K562 (cell line): ENCODE data around the gene NEUROG3. TPM values are rescaled to one million over a fixed set of nuclear protein-coding genes. Genes with fewer than 3 reads are reported as not detected.

Source experiments
- ATAC-seq: fragments of 200-7000 bp; cut with Tn5 transposase; 3 replicates; pipeline ENCODE4 v1.9.1; 2020; ENCODE audit warnings: moderate library complexity
- BruUV-seq: library from RNA; stranded (reverse); fragments of 400-500 nt; replicated peaks from 2 replicates; lab custom pipeline; 2021; lab: Mats Ljungman, UMichigan
- CTCF ChIA-PET: fragments of 300-600 bp; formaldehyde crosslinking; extraction: SDS; loops from one replicate; lab custom pipeline; 2021; ENCODE audit warnings: low intra/inter-chr PET ratio; lab: Yijun Ruan, JAX
- POLR2A ChIA-PET: fragments of 300-600, 350-650 bp; sonication (Branson Sonifier 250); formaldehyde crosslinking; extraction: SDS; loops from one replicate; lab custom pipeline; 2021; ENCODE audit warnings: antibody characterized with exemption, inconsistent platforms; lab: Yijun Ruan, JAX
- DNase-seq, 4 experiments: peaks; one replicate each; pipeline versions ENCODE4 v3.0.0 to v3.0.0-alpha.2; 2011 to 2018; ENCODE audit warnings: low spot score in 3 of 4, mixed read lengths in 3 of 4; ENCODE audit errors: extremely low read depth in 1 of 4
- FAIRE-seq: peaks from 2 replicates; lab custom pipeline; 2011; peaks lifted over from hg19 to GRCh38; lab: Jason Lieb, UNC
- H2AFZ ChIP-seq: 2 replicates; pipeline ENCODE4 v1.6.0; 2011; ENCODE audit warnings: low read depth, low read length, control low read depth, inconsistent platforms
- H3K27ac ChIP-seq: fragments of 200-600 bp; 3 replicates; pipeline ENCODE4 v1.8.0; 2011; ENCODE audit warnings: low read depth, mild to moderate bottlenecking, control low read depth, inconsistent platforms, low read length, moderate library complexity, mixed read lengths; ENCODE audit errors: extremely low read depth
- H3K27me3 ChIP-seq, 2 experiments: fragments of 300-600 bp in 1 of 2; 2 replicates in 1 of 2; 3 replicates in 1 of 2; pipeline versions ENCODE4 v1.6.0 to v1.8.0; 2011; ENCODE audit warnings: inconsistent platforms in 2 of 2, low read length in 2 of 2, mild to moderate bottlenecking in 1 of 2, mixed read lengths in 1 of 2, moderate library complexity in 1 of 2; ENCODE audit not compliant: control insufficient read depth in 2 of 2, insufficient read depth in 2 of 2
- H3K36me3 ChIP-seq: fragments of 300-600 bp; 3 replicates; pipeline ENCODE4 v1.8.0; 2011; ENCODE audit warnings: mild to moderate bottlenecking, low read length, inconsistent platforms; ENCODE audit not compliant: control insufficient read depth, insufficient read depth
- H3K4me1 ChIP-seq, 2 experiments: fragments of 200-600 bp in 1 of 2; replicated peaks in 1 of 2; 2 replicates in 1 of 2; 3 replicates in 1 of 2; pipeline versions ENCODE4 v1.5.1 to v1.8.0; 2011; ENCODE audit warnings: inconsistent platforms in 2 of 2, low read length in 2 of 2, mild to moderate bottlenecking in 1 of 2, mixed read lengths in 1 of 2, moderate library complexity in 1 of 2; ENCODE audit not compliant: control insufficient read depth in 2 of 2, insufficient read depth in 2 of 2
- H3K4me2 ChIP-seq: 2 replicates; pipeline ENCODE4 v1.6.1; 2011; ENCODE audit warnings: low read length, control low read depth, inconsistent platforms, mixed read lengths; ENCODE audit not compliant: insufficient read depth
- H3K4me3 ChIP-seq: fragments of 200-600 bp; sonication (generic), shearing (Covaris generic); 2 replicates; pipeline ENCODE4 v1.5.1; 2016; ENCODE audit warnings: control low read depth, inconsistent platforms
- H3K79me2 ChIP-seq: fragments of 200-600 bp; 3 replicates; pipeline ENCODE4 v1.8.0; 2011; ENCODE audit warnings: low read length, inconsistent platforms; ENCODE audit not compliant: control insufficient read depth, insufficient read depth
- H3K9ac ChIP-seq, 2 experiments: 2 replicates each; pipeline versions ENCODE4 v1.6.0 to v1.6.1; 2011; ENCODE audit warnings: low read depth in 2 of 2, low read length in 2 of 2, control low read depth in 1 of 2, inconsistent platforms in 1 of 2, mild to moderate bottlenecking in 1 of 2, mixed read lengths in 1 of 2; ENCODE audit not compliant: insufficient read depth in 1 of 2
- H3K9me1 ChIP-seq: one replicate; pipeline ENCODE4 v1.6.0; 2011; ENCODE audit warnings: inconsistent platforms, mild to moderate bottlenecking, low read length, moderate library complexity; ENCODE audit not compliant: control insufficient read depth, insufficient read depth
- H3K9me3 ChIP-seq: replicated peaks from 2 replicates; pipeline ENCODE4 v1.5.1; 2011; ENCODE audit warnings: low read depth, low read length, inconsistent platforms; ENCODE audit not compliant: control insufficient read depth, insufficient read depth
- H4K20me1 ChIP-seq: replicated peaks from 2 replicates; pipeline ENCODE4 v1.6.1; 2011; ENCODE audit warnings: low read length, inconsistent platforms, mixed read lengths; ENCODE audit not compliant: control insufficient read depth, insufficient read depth
- GMEB1 ChIP-seq: fragments of 250-450 bp; sonication (Bioruptor Pico); IDR thresholded peaks from 2 replicates; pipeline ENCODE4 v1.4.0; 2020; ENCODE audit warnings: mild to moderate bottlenecking
- GTF2F1 ChIP-seq: IDR thresholded peaks from 2 replicates; pipeline ENCODE4 v1.6.1; 2011; ENCODE audit warnings: low read depth, low read length, improper control_type of control experiment
- HDAC2 ChIP-seq: fragments of 450-650 bp; IDR thresholded peaks from 2 replicates; pipeline ENCODE4 v1.6.1; 2016; ENCODE audit warnings: mild to moderate bottlenecking
- HMBOX1 ChIP-seq: sonication (generic); IDR thresholded peaks from 2 replicates; pipeline ENCODE4 v1.6.1; 2016
- KLF6 ChIP-seq: fragments of 250-450 bp; sonication (Bioruptor Pico); IDR thresholded peaks from 2 replicates; pipeline ENCODE4 v1.4.0; 2020; ENCODE audit warnings: mild to moderate bottlenecking, moderate library complexity, borderline replicate concordance
- MTA3 ChIP-seq: fragments of 450-650 bp; formaldehyde crosslinking; IDR thresholded peaks from 2 replicates; pipeline ENCODE4 v1.6.1; 2017; ENCODE audit warnings: mild to moderate bottlenecking, borderline replicate concordance
- NCOA2 ChIP-seq, 2 experiments: fragments of 450-650 bp; IDR thresholded peaks; 2 replicates each; pipeline ENCODE4 v1.6.1; 2018; ENCODE audit warnings: mild to moderate bottlenecking in 2 of 2, moderate library complexity in 1 of 2; ENCODE audit not compliant: partially characterized antibody in 2 of 2
- NONO ChIP-seq, 2 experiments: fragments of 200-400 bp in 1 of 2; fragments of 450-650 bp in 1 of 2; formaldehyde crosslinking in 1 of 2; IDR thresholded peaks; 2 replicates each; pipeline ENCODE4 v1.6.1; 2017; ENCODE audit warnings: low read depth in 2 of 2, mild to moderate bottlenecking in 2 of 2, moderate library complexity in 2 of 2, low read length in 1 of 2
- PML ChIP-seq: IDR thresholded peaks from 2 replicates; pipeline ENCODE4 v1.6.1; 2012; ENCODE audit warnings: low read length, inconsistent platforms
- SIRT6 ChIP-seq: IDR thresholded peaks from one replicate; pipeline ENCODE4 v1.6.1; 2012; ENCODE audit warnings: low read depth, mild to moderate bottlenecking, control low read depth, inconsistent platforms, low read length, moderate library complexity
- TAF15 ChIP-seq: fragments of 200-400 bp; formaldehyde crosslinking; IDR thresholded peaks from 2 replicates; pipeline ENCODE4 v1.6.1; 2017; ENCODE audit warnings: mild to moderate bottlenecking, low read depth, low read length, moderate library complexity
- TCF15 ChIP-seq: fragments of 250-450 bp; sonication (Bioruptor Pico); IDR thresholded peaks from 2 replicates; pipeline ENCODE4 v1.8.0; 2022; ENCODE audit warnings: moderate library complexity, mild to moderate bottlenecking, inconsistent platforms
- TEAD1 ChIP-seq, 2 experiments: fragments of 450-650 bp in 1 of 2; sonication (generic) in 1 of 2; formaldehyde crosslinking; IDR thresholded peaks; 2 replicates each; pipeline versions ENCODE4 v1.4.0 to v1.8.0; 2020 to 2022; ENCODE audit warnings: mild to moderate bottlenecking in 2 of 2, missing genetic modification reagents in 1 of 2
- USF2 ChIP-seq: sonication (generic); formaldehyde crosslinking; IDR thresholded peaks from 2 replicates; pipeline ENCODE4 v1.5.0; 2020; ENCODE audit warnings: missing genetic modification reagents
- ZKSCAN3 ChIP-seq: fragments of 250-450 bp; sonication (Bioruptor Pico); IDR thresholded peaks from 2 replicates; pipeline ENCODE4 v1.4.0; 2020
- ZNF592 ChIP-seq: fragments of 450-650 bp; IDR thresholded peaks from 2 replicates; pipeline ENCODE4 v1.6.1; 2017; ENCODE audit warnings: antibody characterized with exemption, mild to moderate bottlenecking
- WGBS: fragments of 100-300 bp; shearing (Covaris generic); methylation state at CpG from one replicate; pipeline ENCODE4 v1.1.6; 2016; ENCODE audit warnings: low coverage, mixed read lengths; ENCODE audit not compliant: insufficient coverage; ENCODE audit errors: missing lambda C conversion rate; 5-methylcytosine and 5-hydroxymethylcytosine counted together
- in situ Hi-C: fragments of 300-500 bp; cut with MboI; formaldehyde crosslinking; loops from 4 replicates; pipeline ENCODE4 v1.15.0; 2018; ENCODE audit warnings: inconsistent platforms, mixed read lengths
- intact Hi-C: fragments of 100-400 bp; cut with micrococcal nuclease; formaldehyde crosslinking; loops from 2 replicates; pipeline ENCODE4 v1.14.2; 2022
- polyA plus RNA-seq, 8 experiments: library from polyadenylated mRNA; depleted of rRNA in 4 of 8; stranded (reverse) in 5 of 8; unstranded in 3 of 8; fragments of >200 nt; fragmentation: Nextera tagmentation in 2 of 8; fragmentation: Illumina TruSeq in 1 of 8; extraction: Ambion mirVana in 2 of 8; extraction: Trizol in 1 of 8; gene quantifications; 2 replicates each; pipeline versions ENCODE4 v1.2.1 to v1.2.3, GENCODE V29; 2011 to 2014; ENCODE audit warnings: inconsistent platforms in 1 of 8, missing spikeins in 1 of 8
- total RNA-seq, 7 experiments: library from RNA; depleted of rRNA in 6 of 7; stranded (reverse); fragments of >200 nt in 6 of 7; fragmentation: Illumina TruSeq in 2 of 7; extraction: Trizol in 2 of 7; gene quantifications; 2 replicates each; pipeline versions ENCODE4 v1.2.1 to v1.2.3, GENCODE V29; 2011 to 2021; ENCODE audit warnings: low replicate concordance in 1 of 7

The NEUROG3 gene
- total and polyA plus RNA-seq, 9 of the 15 experiments (the other 6 are each of a cell fraction or from before 2014, with no cell fraction given): not detected

GRCh38 chr10:69538461-69538860 lies 34.8 kb downstream of the NEUROG3 start:
- H4K20me1 ChIP-seq: no peaks in the 10 kb centered on the region
- H3K4me2 ChIP-seq: no peak overlapping the region
- CTCF ChIA-PET: no interaction called here
- no peak overlapping the region for H3K4me3 ChIP-seq
- no TSS peak for BruUV-seq
- no peak for FAIRE-seq
- no peak for DNase-seq
- H3K27me3 ChIP-seq: no peaks in the 10 kb centered on the region
- intact Hi-C loops: no loop called here
- no peak overlapping the region for H2AFZ ChIP-seq
- no peaks in the 10 kb centered on the region for H3K79me2 ChIP-seq
- H3K9me1 ChIP-seq: no peaks in the 10 kb centered on the region
- no peak overlapping the region for H3K27ac ChIP-seq
- H3K9ac ChIP-seq: no peak overlapping the region
- no peaks in the 10 kb centered on the region; the same call in 1 of the 2 replicates for H3K9me3 ChIP-seq
- no peaks in the 10 kb centered on the region for H3K4me1 ChIP-seq
- no peaks in the 10 kb centered on the region for H3K36me3 ChIP-seq
- POLR2A ChIA-PET: no interaction called here
- 5% methylated on average over 3 of the region's 3 CpGs for WGBS
- in situ Hi-C loops: no loop called here
- no peak for ATAC-seq
- no peak for TF ChIP-seq ZNF592
- TF ChIP-seq GTF2F1: no peak
- TF ChIP-seq SIRT6: no peak
- TF ChIP-seq TAF15: no peak
- TF ChIP-seq HMBOX1: no peak
- TF ChIP-seq TCF15 (CRISPR knock-in tag): no peak
- TF ChIP-seq TEAD1 (CRISPR knock-in tag; IDR thresholded peaks at IDR 0.05): no peak
- TF ChIP-seq USF2 (CRISPR knock-in tag): no peak
- no peak for TF ChIP-seq PML
- TF ChIP-seq NONO (IDR thresholded peaks at IDR 0.05; ENCODE audit: low read depth in 2 of 2, low read length in 1 of 2): no peak
- TF ChIP-seq ZKSCAN3 (CRISPR knock-in tag): no peak
- no peak for TF ChIP-seq NCOA2 (IDR thresholded peaks at IDR 0.05; ENCODE audit: partially characterized antibody in 2 of 2)
- TF ChIP-seq MTA3: no peak
- TF ChIP-seq KLF6 (CRISPR knock-in tag): no peak
- no peak for TF ChIP-seq GMEB1 (CRISPR knock-in tag)
- TF ChIP-seq HDAC2: no peak
